Measurements from ENCODE around the gene CADPS2.

The CADPS2 gene

DNA sequence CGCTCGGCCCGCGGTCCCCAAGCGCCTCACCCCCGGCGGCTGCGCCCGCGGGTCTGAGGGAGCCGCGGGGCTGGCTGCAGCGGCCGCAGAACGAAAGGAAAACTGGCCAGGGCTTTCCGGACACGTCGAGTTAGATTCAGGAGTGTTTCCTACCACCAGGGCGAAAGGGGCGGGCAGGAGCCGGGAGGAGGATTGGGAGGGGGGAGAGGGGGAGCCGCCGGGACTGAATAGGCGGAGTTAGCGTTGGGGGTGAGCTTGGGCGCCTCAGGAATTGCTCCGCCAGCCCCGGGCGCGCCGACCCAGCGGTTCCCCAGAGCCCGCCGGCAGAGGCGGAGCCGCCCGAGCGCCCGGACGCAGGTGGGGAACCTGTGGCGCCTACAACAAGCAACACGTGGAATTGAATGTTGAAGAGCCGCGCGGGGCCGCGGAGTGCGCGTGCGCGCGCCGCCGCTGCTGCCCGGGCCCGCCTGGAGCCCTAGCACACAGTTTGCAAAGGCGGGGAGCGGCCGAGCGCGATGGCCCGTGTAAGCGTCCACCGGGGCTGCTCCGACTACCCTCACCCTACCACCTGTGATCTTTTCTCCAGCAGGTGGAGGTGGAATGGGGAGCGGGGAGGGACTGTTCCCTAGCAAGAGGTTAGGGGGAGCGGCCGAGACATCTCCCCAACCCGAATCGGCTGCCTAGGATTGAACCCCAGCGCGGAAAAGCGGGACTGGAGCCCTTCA is at the start of gene CADPS2:
Gene CADPS2 (minus strand): TSS at position 104 of the 725 bp plus-strand sequence. CDS start 123 bp downstream, outside the sequence.
- H3K27me3 ChIP-seq (replicated peaks; ENCODE audit: insufficient read depth, low read length), result no peaks in the 10 kb centered on the region
- H3K36me3 ChIP-seq (replicated peaks; ENCODE audit: insufficient read depth, low read length), result no peaks in the 10 kb centered on the region
- H2AFZ ChIP-seq (ENCODE audit: low read length), result peak within 1 kb of the TSS; percentile 94
- H3F3A ChIP-seq (ENCODE audit: insufficient read depth, low read length), result peaks cover 28% of the 10 kb centered on the region
- peak within 1 kb of the TSS; percentile 93 for H3K4me3 ChIP-seq (ENCODE audit: low read length)
- peaks cover 44% of the 10 kb centered on the region for H3K79me2 ChIP-seq (ENCODE audit: low read length)
- H3K9me3 ChIP-seq (replicated peaks; ENCODE audit: insufficient read depth, low read length), result no peaks in the 10 kb centered on the region
- DNase-seq, result peak; percentile 98
- H4K20me1 ChIP-seq (ENCODE audit: insufficient read depth, low read length), result 0 out of 2 replicates have a peak, but pooled peaks cover 5% of the 10 kb centered on the region
- peak within 1 kb of the TSS; percentile 94 for H3K4me2 ChIP-seq (ENCODE audit: low read depth, low read length)
- H3K9me2 ChIP-seq (replicated peaks; ENCODE audit: insufficient read depth, low read length), result no peaks in the 10 kb centered on the region
- peak within 1 kb of the TSS; percentile 83 for H3K27ac ChIP-seq (ENCODE audit: low read length)
- peaks cover 40% of the 10 kb centered on the region for H3K4me1 ChIP-seq (ENCODE audit: low read length)
- TF ChIP-seq EZH2 (optimal IDR thresholded peaks at IDR 0.05; ENCODE audit: low read depth, low read length), result no peak
- no peak for TF ChIP-seq EZH2phosphoT487 (IDR thresholded peaks at IDR 0.05; ENCODE audit: low read length)
- TF ChIP-seq, protein P1, sequence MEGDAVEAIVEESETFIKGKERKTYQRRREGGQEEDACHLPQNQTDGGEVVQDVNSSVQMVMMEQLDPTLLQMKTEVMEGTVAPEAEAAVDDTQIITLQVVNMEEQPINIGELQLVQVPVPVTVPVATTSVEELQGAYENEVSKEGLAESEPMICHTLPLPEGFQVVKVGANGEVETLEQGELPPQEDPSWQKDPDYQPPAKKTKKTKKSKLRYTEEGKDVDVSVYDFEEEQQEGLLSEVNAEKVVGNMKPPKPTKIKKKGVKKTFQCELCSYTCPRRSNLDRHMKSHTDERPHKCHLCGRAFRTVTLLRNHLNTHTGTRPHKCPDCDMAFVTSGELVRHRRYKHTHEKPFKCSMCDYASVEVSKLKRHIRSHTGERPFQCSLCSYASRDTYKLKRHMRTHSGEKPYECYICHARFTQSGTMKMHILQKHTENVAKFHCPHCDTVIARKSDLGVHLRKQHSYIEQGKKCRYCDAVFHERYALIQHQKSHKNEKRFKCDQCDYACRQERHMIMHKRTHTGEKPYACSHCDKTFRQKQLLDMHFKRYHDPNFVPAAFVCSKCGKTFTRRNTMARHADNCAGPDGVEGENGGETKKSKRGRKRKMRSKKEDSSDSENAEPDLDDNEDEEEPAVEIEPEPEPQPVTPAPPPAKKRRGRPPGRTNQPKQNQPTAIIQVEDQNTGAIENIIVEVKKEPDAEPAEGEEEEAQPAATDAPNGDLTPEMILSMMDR (IDR thresholded peaks at IDR 0.05; ENCODE audit: low read length), result no peak
- peak within 1 kb of the TSS; percentile 85 for H3K9ac ChIP-seq (ENCODE audit: low read length)

DNA sequence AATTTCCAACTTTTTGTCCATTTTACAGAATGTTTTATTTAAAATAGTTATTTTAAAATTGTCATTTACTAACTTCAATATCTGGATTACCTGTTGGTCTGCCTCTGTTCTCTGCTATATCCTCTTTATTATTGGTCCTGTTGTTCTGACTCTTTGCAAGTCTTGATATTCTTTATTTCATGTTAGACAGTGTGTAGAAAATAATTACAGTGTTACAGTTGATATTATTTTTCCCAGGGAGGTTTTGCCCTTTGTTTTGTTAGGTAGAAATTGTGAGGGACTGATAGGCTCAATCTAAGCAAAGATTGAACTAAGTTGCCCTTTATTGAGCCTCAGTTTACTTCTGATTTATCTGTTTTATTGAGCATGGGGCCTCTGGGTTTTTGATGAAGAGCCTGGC is 49.4 kb upstream of the CADPS2 start:
- H2AFZ ChIP-seq (ENCODE audit: low read length), result no peak overlapping the region
- no peaks in the 10 kb centered on the region for H3K79me2 ChIP-seq (ENCODE audit: low read length)
- H3K27me3 ChIP-seq (replicated peaks; ENCODE audit: insufficient read depth, low read length), result no peaks in the 10 kb centered on the region
- no peak overlapping the region for H3K27ac ChIP-seq (ENCODE audit: low read length)
- no peaks in the 10 kb centered on the region for H3K9me2 ChIP-seq (replicated peaks; ENCODE audit: insufficient read depth, low read length)
- no peaks in the 10 kb centered on the region for H4K20me1 ChIP-seq (ENCODE audit: insufficient read depth, low read length)
- no peak overlapping the region for H3K4me2 ChIP-seq (ENCODE audit: low read depth, low read length)
- no peaks in the 10 kb centered on the region for H3K9me3 ChIP-seq (replicated peaks; ENCODE audit: insufficient read depth, low read length)
- TF ChIP-seq, protein P1 (IDR thresholded peaks at IDR 0.05; ENCODE audit: low read length), result no peak
- no peak overlapping the region for H3K9ac ChIP-seq (ENCODE audit: low read length)
- no peak for DNase-seq
- H3F3A ChIP-seq (ENCODE audit: insufficient read depth, low read length), result no peaks in the 10 kb centered on the region
- H3K4me3 ChIP-seq (ENCODE audit: low read length), result no peak overlapping the region
- no peaks in the 10 kb centered on the region for H3K4me1 ChIP-seq (ENCODE audit: low read length)
- H3K36me3 ChIP-seq (replicated peaks; ENCODE audit: insufficient read depth, low read length), result no peaks in the 10 kb centered on the region

DNA sequence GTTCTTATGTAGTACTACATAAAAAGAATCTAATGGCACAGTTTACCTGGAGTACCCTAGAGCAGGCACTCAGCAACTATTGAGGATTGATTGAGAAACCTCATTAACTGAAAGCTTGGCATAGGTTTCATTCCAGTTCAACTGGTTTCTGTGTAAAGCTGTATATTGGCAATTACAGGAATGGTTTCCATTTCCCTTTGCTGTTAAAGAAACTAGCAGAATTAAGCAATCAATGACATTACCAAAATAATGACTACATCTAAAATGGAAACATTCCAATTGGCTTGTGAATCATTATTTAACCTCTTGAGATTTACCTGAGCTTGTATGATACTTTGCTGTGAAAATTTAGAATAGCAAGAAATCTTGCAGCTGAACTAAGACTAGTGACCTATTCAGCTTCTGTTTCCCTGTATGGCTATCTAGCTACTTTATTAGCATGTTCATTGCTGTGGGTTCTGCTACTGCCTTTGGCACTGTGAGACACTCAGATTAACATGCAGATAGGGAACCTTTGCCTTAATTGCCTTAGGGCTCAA is 33.5 kb upstream of the CADPS2 start:
- no peaks in the 10 kb centered on the region for H3K9me3 ChIP-seq (replicated peaks; ENCODE audit: insufficient read depth, low read length)
- no peak for TF ChIP-seq EZH2 (optimal IDR thresholded peaks at IDR 0.05; ENCODE audit: low read depth, low read length)
- TF ChIP-seq, protein P1 (IDR thresholded peaks at IDR 0.05; ENCODE audit: low read length), result no peak
- no peak for TF ChIP-seq EZH2phosphoT487 (IDR thresholded peaks at IDR 0.05; ENCODE audit: low read length)
- no peak overlapping the region for H2AFZ ChIP-seq (ENCODE audit: low read length)
- H3K4me1 ChIP-seq (ENCODE audit: low read length), result no peaks in the 10 kb centered on the region
- no peak overlapping the region for H3K4me3 ChIP-seq (ENCODE audit: low read length)
- no peak overlapping the region for H3K4me2 ChIP-seq (ENCODE audit: low read depth, low read length)
- no peaks in the 10 kb centered on the region for H3K9me2 ChIP-seq (replicated peaks; ENCODE audit: insufficient read depth, low read length)
- no peaks in the 10 kb centered on the region for H3K36me3 ChIP-seq (replicated peaks; ENCODE audit: insufficient read depth, low read length)
- no peaks in the 10 kb centered on the region for H3F3A ChIP-seq (ENCODE audit: insufficient read depth, low read length)
- DNase-seq, result no peak
- H3K27me3 ChIP-seq (replicated peaks; ENCODE audit: insufficient read depth, low read length), result no peaks in the 10 kb centered on the region
- no peaks in the 10 kb centered on the region for H4K20me1 ChIP-seq (ENCODE audit: insufficient read depth, low read length)
- no peak overlapping the region for H3K9ac ChIP-seq (ENCODE audit: low read length)
- H3K27ac ChIP-seq (ENCODE audit: low read length), result no peak overlapping the region
- H3K79me2 ChIP-seq (ENCODE audit: low read length), result no peaks in the 10 kb centered on the region

All from MM.1S (cell line).